HG02678 (cell line): ENCODE measurements around the gene CHRND.

Source experiments
- ATAC-seq: cut with Tn5 transposase; IDR thresholded peaks from one replicate; pipeline ENCODE4 v1.9.1; 2021; ENCODE audit warnings: mild to moderate bottlenecking, moderate library complexity; ENCODE audit not compliant: unreplicated experiment

Gene CHRND

DNA sequence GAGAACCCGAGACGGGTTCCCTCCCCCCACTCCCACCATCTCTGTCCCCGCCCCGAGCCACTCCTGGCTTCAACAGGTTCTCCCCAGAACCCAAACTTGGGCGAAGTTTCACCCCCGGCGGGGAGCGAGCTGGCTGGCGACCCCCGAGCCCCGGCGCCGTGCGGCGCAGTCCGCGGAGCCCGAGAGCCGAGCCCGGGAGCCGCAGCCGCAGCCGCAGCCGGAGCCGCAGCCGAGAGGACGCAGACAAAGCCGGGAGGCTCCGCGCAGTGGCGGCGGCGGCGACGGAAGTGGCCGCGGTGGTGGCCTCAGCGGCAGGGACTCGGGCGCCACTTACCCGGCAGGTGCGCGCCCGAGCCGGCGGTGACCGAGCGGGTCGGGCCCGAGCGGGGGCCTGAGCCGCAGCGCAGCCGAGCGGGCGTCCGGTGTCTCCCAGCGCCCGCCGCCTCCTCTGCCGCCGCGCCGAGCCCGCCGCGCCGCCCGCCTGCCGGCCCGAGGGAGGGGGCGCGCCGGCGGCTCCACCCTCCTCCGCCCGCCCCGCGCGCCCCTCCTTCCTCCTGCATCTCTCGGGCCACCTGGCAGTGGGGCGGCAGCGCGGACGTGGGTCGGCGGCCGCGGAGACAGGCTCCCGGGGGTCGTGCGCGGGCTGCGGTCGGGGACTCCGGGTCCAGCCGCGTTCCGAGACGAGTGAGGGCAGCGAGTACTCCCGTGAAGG is 38.4 kb upstream of the CHRND start, which contains the start of gene ECEL1:
Gene ECEL1, minus strand, starts transcription at position 450 of the 712 bp plus-strand sequence. CDS start 1,181 bp downstream, outside the sequence.
- ATAC-seq: no peak

DNA sequence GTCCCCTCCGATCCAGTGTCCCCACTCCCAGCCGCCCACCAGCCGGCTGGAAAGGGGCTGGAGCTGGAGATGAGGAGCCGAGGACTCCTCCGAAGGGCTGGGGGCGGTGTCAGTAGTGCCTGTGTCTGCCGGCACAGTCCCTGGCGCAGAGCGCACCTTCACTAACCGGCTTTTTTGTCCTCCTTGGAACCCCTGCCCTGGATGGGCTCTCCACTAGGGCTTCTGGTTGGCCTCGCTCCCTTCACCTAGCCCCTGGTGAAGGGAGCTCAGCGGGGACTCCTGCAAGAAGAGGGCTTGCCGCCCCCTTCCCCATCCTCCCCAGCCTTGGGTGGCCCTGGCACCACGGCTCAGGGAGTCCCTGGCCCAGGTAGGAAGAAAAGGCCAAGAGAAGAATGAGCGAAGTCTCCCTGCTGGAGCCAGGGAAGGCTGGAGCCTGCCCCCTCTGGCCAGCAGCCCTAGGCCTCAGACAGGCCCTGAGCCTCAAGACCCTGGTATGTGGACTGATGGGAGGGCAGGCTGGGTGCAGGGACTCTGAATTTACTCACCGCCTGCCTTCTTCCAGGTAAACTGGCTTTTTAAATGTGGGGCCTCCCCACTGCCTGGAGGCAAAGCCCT is 37.8 kb upstream of the CHRND start:
- no peak for ATAC-seq

DNA sequence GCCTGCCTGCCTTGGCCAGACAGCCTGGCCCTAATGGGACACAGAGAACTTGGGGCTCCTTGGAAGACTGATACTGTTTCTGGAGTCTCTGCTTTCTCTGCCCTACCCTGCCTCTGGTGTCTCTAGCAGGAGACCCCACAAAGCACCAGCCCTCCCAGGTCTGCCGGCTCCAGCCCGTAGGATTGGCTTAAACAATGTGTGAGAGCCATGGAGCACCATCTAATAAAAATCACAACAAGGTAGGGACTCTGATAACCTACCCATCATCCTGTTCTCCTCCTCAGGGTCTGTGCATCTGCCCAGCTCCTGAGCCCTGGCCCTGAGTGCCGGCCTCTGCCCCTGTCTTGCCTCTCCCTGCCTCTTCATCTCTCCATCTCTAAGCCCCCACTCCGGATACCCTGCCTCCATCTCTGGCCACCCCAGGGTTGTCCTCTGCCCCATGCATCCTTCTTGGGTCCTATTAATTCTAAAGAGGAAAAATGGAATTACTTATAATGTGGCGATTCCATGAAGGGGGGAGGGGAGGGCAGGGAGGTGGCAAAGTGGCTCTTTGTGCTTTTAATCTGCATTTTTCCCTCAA is 37.1 kb upstream of the CHRND start:
- no peak for ATAC-seq

DNA sequence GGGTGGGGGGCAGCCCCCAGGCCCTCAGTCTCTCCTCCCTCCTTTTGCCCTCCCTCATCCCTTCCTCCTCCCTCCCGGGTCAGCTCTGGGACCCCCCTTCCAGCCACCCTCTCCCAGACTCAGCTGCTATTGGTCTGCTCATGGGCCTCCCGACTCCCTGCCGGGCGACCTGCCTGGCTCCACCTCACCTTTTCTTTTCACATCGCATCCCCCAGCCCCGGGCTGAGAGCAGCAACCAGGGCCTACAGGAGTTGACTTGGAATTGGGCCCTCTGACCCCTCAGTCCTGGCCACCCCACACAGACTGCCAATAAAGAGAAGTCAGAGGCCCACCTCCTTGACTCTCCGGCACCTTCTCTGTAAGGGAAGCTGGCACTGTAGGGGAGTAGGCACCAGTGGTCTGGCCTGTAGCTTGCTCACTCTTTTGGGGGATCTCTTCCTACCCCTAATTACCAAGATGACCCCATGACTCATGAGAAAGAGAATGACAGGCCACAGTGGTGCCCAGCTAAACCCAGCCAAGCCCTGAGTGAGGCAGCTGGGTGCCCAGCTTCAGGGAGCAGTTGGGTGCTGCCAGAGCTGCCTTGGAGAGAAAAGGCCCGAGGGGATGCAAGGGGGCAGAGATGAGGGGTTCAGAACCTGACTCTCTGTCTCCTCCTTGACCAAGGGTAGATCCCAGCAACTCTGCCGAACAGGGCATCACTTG is 36.3 kb upstream of the CHRND start:
- no peak for ATAC-seq

DNA sequence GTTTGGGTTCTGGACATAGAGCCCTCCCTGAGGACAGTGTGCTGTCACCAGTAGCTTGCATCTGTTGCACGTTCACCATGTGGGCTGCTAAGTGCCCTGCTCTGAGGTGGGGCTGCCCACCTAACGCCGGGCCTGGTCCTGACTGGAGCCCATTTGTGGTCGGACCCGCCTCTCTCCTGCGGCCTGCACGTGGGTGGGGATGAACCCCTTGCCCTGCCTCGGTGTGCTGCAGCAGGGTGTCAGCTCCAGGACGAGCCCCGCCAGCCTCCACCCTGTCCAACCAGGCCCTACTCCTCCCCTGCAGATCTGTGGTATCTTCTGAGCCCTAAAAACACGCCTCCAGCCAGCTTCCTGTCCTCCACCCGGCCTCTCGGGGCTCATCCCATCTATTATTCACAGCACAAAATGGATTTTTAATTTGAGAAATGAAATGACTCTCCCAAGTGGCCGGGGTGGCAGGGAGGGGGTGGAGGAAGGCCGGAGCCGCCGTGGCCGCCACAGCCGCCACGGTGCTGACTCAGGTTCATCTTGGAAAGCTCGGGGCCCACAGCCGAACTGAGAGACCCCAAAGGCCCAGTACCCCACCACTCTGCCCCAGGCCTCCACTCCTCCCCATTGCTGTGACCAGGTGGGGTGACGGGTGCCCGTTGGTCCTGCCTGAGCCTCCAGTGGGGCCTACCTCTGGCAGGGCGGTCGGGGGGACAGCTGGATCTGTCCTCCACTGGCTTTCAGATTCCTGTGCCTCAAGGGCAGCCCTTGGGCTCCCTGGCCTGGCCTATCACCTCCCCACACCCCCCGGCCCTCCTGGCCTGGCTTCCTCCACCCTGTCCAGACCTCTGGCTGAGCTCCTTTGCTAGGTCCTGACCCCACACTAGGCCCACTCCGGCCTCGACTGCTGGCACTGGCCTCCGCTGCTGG is 35.5 kb upstream of the CHRND start:
- ATAC-seq: no peak

DNA sequence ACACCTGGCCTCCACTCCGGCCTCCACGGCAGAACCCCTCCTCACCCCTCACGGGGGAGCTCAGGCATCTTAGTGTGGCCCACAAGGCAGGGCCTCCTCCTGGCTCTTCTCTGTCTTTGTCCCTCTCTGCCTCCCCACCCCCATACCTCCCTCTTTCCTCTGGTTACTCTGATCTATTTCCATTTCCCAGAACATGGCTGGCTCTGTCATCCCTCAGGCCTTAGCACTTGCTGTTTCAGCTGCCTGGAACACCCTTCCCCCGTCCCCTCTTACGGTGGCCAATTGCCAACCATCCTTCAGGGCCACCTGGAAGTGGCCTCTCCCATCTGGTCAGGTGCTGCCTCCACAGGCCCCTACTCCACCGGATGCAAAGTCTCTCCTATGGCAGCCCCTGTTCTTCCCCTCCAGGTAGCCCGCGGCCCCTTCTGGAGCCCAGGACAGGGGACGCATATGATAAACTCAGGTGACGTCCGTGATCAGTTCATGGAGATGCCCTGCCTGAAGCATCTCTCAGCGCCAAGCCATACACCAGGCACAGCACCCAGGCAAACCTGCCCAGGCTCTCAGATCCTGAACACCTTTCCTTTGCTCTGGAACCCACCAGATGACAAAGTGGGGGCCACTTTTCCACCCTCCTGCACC is 34.7 kb upstream of the CHRND start:
- no peak for ATAC-seq

DNA sequence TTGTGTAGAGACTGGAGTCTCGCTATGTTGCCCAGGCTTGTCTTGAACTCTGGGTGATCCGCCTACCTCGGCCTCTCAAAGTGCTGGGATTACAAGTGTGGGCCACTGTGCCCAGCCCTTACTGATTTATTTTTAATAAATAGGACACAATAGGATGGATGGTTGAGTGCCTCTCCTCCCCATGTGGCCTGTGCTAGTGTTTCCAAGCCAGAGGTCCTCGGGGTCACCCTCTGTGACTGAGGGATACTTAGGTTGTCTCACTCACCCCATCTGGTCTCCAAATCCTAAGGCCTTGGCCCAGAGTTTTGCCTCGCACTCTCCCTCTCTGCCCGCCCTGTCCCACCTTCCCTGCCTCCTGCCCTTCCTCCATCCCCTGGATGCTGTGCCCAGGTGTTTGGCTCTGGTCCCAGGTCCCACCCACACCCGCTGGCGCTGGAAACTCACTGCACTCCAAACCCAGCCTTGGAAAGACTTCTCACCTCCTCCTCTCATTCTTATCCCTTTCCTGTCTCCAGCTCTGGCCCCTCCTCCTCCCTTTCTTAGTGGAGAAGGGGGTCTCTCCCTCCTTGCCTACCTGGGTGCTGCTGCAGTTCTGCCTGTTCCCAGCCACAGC is 33.6 kb upstream of the CHRND start:
- ATAC-seq: no peak

DNA sequence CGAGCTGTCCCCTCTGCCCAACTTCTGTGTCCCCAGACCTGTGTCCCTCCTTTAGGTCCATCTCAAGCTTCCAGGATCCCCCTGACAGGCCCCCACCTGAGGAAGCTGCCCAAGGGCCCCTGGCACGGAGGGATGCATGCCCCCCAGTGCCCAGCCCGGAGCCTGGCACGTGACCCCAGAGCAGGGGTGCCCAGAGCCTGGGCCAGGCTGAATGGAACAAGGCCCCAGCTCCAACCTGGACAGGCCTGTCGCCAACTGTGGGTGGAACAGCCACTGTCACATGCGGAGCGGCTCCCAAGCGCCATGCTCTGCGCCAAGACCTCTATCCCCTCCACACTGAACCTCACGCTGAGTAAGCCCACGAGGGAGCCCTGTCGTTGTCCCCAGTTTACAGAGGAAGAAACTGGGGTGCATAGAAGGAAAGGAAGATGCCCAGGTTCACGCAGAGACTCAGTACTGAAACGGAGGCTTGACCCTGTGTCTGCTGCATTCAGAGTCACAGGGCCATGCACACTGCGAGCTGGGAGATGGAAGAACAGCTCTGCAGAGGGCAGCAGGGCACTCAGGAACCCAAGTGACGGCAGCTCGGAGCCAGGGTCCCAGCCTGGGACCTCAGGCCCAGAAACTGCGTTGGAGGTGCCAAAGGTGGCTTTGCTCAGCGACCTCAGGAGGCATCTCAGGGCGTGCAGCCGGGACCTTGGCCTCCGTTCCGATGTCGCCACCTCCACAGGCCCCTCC is 32.8 kb upstream of the CHRND start:
- no peak for ATAC-seq

DNA sequence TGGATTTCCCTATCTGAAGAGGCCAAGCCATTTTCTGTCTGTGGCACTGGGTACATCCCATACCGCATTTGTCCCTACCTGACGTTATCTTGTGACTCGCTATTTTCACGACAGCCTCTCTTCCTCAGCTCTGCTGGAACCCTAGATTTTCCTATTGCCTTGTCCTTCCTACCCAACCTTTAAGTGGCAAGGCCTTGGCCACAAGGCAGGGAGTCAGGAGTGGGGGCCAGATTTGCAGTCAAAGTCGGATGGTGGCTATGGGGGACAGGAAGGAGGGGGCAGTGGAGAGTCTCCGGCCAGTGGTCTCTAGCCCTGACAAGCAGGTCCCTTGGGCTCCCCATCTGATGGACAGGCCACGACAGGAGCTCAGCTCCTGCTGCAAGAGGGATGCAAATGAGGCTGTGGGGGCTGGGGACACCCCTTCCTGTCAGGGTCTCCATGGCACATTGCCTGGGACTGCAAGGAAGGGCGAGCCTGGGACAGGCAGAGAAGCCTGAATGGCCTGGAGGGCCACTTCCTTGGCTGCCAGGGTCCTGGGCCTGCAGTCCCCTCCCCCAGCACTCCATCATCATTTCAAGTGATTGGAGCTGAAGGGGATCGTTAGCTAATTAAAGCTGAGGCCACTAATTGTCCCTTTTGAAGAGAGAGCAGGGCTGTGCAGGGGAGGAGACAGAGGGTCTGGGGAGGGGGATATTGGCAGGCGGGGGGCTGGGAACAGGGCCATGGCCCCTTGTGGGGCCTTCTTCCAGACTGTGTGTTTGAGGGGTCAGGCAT is 32.1 kb upstream of the CHRND start:
- ATAC-seq: no peak

DNA sequence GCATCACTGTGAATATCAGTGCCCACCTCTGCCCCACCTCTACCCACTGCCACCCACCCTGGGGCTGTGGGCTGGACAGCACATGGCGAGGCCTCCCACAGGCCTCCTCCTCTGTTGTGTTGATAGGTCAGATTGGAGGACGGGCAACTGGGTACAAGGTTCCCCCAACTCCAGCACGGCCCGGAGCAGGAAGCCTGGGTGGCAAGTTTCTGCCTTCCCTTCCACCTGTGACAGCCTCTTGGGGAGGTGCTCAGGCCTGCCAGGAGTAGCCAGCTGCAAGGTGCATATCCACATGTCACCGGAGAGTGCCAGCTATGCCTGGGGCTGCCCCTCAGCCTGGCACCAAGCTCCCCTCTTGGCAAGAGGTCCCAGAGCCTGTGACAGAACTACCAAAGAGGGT is 31.4 kb upstream of the CHRND start:
- no peak for ATAC-seq

DNA sequence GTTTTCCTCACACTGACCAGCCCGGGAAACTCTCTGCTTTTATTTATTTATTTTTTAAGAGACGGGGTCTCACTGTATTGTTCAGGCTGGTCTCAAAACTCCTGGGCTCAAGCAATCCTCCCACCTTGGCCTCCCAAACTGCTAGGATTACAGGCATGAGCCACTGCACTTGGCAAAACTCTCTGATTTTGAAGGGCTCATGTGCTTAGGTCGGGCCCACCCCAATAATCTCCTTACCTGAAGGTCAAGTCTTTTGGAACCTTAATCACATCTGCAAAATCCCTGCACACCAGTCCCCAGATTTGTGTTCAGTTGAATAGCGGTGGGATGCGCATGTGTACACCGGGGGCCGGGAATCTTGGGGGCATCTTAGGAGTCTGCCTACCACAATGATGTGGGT is 30.7 kb upstream of the CHRND start:
- no peak for ATAC-seq

DNA sequence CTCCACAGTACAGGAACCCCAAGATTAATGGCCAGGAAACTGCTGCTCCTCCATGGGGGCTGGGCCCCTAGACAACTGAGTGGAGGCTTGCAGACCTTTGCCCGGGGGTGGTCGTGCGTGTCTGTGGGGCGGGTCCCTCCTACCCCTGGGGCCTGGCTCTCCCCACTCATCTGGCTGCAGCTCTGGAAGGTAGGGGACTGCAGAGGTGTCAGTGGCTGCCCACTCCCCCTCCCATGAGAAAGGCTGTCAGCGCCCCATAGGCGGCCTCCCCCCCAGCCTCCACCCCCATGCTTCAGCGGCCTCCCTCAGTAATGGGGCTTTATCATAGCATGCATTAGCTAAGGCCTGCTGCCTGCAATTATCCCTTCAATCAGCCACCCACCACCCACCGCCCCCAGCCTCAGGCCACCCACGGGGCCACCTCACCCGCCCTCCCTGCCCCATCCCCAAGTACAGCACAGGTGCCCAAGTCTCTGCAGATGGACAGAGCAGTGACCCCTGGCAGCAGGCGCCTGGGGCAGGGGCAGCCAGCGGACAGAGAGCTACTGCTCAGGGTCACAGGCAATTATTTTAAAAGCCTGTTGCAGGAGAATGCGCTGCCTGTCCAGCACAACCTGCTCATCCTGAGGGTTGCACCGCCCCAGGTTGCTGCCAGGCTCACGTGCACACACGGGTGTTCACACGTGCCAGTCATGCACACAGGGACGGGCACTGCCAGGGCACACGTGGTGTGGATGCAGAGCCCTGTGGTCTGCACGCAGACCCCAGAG is 29.3 kb upstream of the CHRND start:
- ATAC-seq: no peak

DNA sequence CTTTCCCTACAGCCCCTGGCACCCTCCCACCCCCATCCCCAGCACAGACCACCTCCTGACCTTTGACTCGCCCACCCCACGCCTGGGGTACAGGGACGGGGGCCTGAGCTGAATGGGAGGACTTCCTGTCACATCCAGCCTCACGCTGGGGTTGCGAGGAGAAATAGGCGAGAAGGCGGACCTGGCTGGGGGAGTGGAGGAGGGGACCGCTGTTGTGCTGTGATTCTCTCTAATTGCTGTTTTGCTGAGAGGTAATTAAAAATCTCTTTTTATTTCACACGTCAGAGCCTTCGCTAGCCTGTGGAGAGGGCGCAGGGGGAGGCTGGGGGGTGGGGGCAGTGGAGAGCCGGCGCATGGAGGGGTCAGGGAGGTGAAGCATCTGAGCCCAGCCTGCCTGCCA is 28.6 kb upstream of the CHRND start:
- ATAC-seq: no peak

DNA sequence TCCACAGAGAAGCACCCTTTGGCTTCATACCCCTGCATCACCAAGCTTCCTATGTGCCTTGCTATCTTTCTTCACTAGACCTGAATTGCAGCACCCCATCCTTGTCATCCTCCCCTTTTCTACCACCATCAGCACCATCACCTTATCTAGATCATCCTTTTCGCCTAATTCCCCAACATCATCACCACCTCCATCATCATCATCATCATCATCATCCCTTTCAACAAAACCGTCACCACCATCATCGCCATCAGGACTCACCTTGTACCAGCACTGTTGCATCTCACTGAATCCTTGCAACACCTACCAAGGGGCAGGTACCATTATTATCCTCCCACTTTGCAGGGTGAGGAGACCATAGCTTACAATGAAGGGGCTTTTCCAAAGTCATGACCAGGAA is 27.5 kb upstream of the CHRND start:
- no peak for ATAC-seq

DNA sequence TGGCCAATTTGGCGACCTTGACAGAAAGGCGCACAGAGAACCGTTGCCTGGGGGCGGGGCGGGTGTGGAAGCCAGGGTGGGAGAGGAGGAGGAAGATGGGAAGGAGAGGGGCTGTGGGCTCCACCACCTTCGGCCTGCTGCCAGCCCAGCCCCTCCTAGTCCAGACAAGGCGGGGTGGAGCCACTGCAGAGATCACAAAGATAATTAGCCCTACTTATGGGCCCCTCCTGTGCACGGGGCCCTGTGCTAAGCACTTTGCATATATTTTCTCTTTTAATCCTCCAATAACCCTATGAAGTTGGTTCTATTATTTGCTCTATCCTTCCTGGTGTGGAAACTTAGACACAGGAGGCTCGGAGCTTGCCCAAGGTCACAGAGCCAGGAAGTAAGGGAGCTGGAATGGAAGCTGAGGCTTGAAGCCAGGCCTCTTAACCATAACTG is 24.6 kb upstream of the CHRND start:
- no peak for ATAC-seq

DNA sequence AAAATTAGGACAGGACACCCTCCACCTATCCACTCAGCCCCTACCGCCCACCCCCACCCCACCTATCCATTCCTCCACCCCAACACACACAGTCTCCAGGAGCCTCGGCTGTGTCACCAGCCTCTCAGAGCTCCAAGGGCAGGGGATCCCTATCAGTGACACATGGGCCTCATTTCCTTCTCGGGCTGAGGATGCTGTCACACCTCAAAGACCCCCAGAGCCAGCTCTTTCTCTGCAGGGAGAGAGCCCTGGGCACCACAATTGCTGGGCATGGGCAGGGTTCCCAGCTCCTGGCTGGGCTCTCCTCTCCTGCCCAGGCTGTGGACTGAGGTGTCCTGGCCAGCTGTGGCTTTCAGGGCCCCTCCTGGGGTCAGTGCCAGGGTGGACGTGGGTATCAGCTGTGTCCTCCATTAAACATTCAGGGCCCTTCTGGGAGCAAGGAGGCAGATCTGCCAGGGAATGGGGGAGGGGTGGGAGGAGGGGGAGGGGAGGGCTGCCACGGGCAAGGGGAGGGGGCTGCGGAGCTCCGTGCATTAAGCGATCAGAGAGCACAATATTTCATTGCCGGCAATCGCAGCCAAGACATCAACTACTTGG is 24.1 kb upstream of the CHRND start:
- no peak for ATAC-seq

DNA sequence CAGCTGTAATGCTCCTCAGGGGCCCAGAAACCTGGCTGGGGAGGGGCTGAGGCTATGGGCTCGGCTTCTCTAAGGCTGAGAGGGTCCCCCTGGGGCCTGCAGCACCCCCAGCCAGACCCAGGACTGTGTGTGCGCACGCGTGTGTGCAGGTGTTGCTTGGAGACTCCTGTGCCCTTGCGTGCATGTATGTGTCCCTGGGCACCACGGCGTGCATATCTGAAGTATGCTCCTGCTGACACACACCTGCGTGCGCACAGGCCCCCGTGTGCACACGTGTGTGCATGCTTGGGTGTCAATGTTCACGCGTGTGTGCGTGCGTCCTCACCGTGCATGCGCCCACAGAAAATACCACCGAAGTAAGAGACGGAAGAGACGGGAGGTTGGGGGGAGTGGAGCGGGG is 23.4 kb upstream of the CHRND start:
- no peak for ATAC-seq
